OCI-LY7 (cell line): Measurements from ENCODE around the gene PRR33. TPM values are rescaled to one million over a fixed set of nuclear protein-coding genes. Genes with fewer than 3 reads are reported as not detected.

Experiments used
- BruUV-seq: library from RNA; stranded (reverse); fragments of 400-500 nt; replicated peaks from 2 replicates; lab custom pipeline; 2021; lab: Mats Ljungman, UMichigan
- CTCF ChIA-PET: fragments of 300-600 bp; sonication (Branson Sonifier 250); formaldehyde crosslinking; loops from one replicate; lab custom pipeline; 2022; ENCODE audit warnings: antibody characterized with exemption; ENCODE audit not compliant: unreplicated experiment; lab: Charles Lee
- POLR2A ChIA-PET: fragments of 300-600 bp; sonication (Branson Sonifier 250); formaldehyde crosslinking; loops from one replicate; lab custom pipeline; 2022; ENCODE audit warnings: antibody characterized with exemption; lab: Charles Lee
- DNase-seq: peaks from one replicate; pipeline ENCODE4 v3.0.0-alpha.2; 2015; ENCODE audit warnings: low spot score
- H2AFZ ChIP-seq: fragments of 200-600 bp; sonication (generic), shearing (Covaris generic); 2 replicates; pipeline ENCODE4 v1.6.1; 2014; ENCODE audit warnings: mild to moderate bottlenecking, antibody characterized with exemption, low read length, moderate library complexity
- H3K27ac ChIP-seq: fragments of 200-600 bp; sonication (generic); 2 replicates; pipeline ENCODE4 v1.5.1; 2014; ENCODE audit warnings: mixed run types, low read depth, mild to moderate bottlenecking, moderate library complexity, low read length, inconsistent platforms; ENCODE audit not compliant: poor library complexity, severe bottlenecking
- H3K36me3 ChIP-seq: fragments of 200-600 bp; sonication (generic); 2 replicates; pipeline ENCODE4 v1.6.1; 2014; ENCODE audit warnings: mild to moderate bottlenecking, antibody characterized with exemption, low read length, moderate library complexity, mixed read lengths; ENCODE audit not compliant: insufficient read depth
- H3K4me1 ChIP-seq: fragments of 200-600 bp; sonication (generic); 2 replicates; pipeline ENCODE4 v1.5.1; 2014; ENCODE audit warnings: mild to moderate bottlenecking, low read length; ENCODE audit not compliant: insufficient read depth, poor library complexity, severe bottlenecking
- H3K4me2 ChIP-seq: fragments of 200-600 bp; sonication (generic); 2 replicates; pipeline ENCODE4 v1.6.1; 2014; ENCODE audit warnings: mild to moderate bottlenecking, low read length
- H3K4me3 ChIP-seq: fragments of 200-600 bp; sonication (generic); 2 replicates; pipeline ENCODE4 v1.5.1; 2014; ENCODE audit warnings: mild to moderate bottlenecking, low read depth, low read length; ENCODE audit not compliant: poor library complexity, severe bottlenecking
- H3K79me2 ChIP-seq: fragments of 200-600 bp; sonication (generic); 2 replicates; pipeline ENCODE4 v1.6.1; 2016; ENCODE audit warnings: low read depth, mild to moderate bottlenecking, low read length, moderate library complexity, mixed read lengths; ENCODE audit not compliant: insufficient read depth
- H3K9me2 ChIP-seq: fragments of 200-600 bp; sonication (generic); 2 replicates; pipeline ENCODE4 v1.6.1; 2016; ENCODE audit warnings: mild to moderate bottlenecking, low read length, mixed read lengths; ENCODE audit not compliant: insufficient read depth
- H3K9me3 ChIP-seq: fragments of 200-600 bp; sonication (generic); 2 replicates; pipeline ENCODE4 v1.6.1; 2014; ENCODE audit warnings: mild to moderate bottlenecking, mixed run types, low read length, mixed read lengths
- H4K20me1 ChIP-seq: fragments of 200-600 bp; sonication (generic); 2 replicates; pipeline ENCODE4 v1.6.1; 2014; ENCODE audit warnings: mild to moderate bottlenecking, antibody characterized with exemption, low read length, moderate library complexity, mixed read lengths; ENCODE audit not compliant: insufficient read depth
- EZH2phosphoT487 ChIP-seq: fragments of 200-600 bp; sonication (generic); IDR thresholded peaks from 2 replicates; pipeline ENCODE4 v1.6.1; 2018; ENCODE audit warnings: low read depth, borderline replicate concordance, mild to moderate bottlenecking, mixed run types, antibody characterized with exemption, low read length, moderate library complexity, mixed read lengths
- intact Hi-C: fragments of 100-400 bp; cut with micrococcal nuclease; formaldehyde crosslinking; loops from one replicate; pipeline ENCODE4 v1.10.0; 2022; ENCODE audit not compliant: unreplicated experiment
- total RNA-seq, 2 experiments: library from RNA; depleted of rRNA in 1 of 2; stranded (reverse); fragments of >200 nt in 1 of 2; shearing (Covaris generic) in 1 of 2; gene quantifications; 2 replicates each; pipeline ENCODE4 v1.2.3, GENCODE V29; 2014 to 2022
- TF ChIP-seq, protein P1 (sequence below): fragments of 200-600 bp; sonication (generic); conservative IDR thresholded peaks from 2 replicates; pipeline ENCODE4 v1.5.1; 2014; ENCODE audit warnings: mild to moderate bottlenecking, antibody characterized with exemption, low read length, moderate library complexity, mixed read lengths

PRR33 gene
- total RNA-seq, 2 experiments from 2014 or later: not detected

DNA sequence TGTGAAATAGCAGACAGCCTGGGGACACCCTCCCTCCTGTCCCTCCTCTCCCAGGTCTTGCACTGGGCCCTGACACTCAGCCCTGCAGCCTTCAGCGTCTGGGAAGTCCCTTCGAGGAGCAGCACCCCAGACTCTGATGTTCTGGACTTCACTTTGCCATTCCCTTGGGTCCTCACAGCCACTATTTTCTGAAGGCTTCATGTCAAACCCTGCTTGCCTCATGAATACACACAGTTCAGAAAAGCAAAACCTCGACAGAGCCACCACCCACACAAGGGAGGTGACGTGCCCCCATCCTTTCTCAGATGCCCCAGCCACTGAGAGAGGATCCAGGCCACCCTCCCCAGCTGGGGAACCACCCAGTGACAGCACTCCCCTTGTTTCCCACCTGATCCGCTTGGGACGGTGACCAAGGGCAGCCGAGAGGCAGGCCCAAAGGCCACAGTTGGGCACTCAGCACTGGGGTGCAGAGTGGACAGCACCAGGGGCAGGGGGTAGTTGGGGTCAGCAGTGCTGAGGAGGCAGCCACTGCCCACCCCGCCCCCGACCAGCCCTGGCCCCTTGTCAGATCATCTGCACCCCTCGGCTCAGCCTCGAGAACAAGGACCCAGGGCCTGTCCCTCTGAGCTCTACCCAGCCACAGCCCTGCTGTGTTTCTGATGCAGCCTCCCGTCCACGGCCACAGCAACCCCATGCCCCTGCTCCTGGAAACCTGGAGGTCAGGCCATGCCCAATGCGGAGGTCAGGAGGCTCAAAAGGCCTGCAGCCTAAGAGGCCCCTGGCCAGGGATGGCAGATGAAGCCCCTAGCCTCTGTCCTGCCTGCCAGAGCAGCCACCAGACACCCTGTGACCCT lies 24.7 kb upstream of the PRR33 start:
- intact Hi-C loops: loop anchor here (1.0 to 5.0 kb wide), 2 partner anchors 23 to 34 kb away; no protein-coding TSS in a partner anchor
- BruUV-seq: no TSS peak
- POLR2A ChIA-PET: interaction anchor here (0.6 kb wide), 1 partner anchor 9 kb away, joined by 3 read pairs; no protein-coding TSS in a partner anchor

DNA sequence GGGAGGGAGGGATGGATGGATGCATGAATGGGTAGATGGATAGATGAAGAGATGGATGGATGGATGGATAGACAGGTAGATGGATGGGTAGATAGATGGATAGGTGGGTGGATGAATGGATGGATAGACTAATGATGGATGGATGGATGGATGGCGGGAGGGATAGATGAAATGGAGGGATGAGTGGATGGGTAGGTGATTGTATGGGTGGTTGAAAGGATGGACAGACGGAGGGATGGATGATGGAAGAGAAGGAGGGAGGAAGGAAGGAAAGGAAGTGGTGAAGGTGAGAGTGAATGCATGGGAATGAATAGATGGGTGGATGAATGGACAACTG lies 24.1 kb upstream of the PRR33 start:
- Histone ChIP-seq H3K4me3 (no peak overlapping the region), H2AFZ (no peak overlapping the region), H3K4me1 (no peaks in the 10 kb centered on the region), H3K27ac (no peak overlapping the region), H3K4me2 (no peak overlapping the region), H3K9me2 (no peaks in the 10 kb centered on the region), H3K9me3 (no peaks in the 10 kb centered on the region), H3K79me2 (no peaks in the 10 kb centered on the region), H4K20me1 (no peaks in the 10 kb centered on the region), H3K36me3 (no peaks in the 10 kb centered on the region)
- TF ChIP-seq EZH2phosphoT487: no peak
- TF ChIP-seq, protein P1, sequence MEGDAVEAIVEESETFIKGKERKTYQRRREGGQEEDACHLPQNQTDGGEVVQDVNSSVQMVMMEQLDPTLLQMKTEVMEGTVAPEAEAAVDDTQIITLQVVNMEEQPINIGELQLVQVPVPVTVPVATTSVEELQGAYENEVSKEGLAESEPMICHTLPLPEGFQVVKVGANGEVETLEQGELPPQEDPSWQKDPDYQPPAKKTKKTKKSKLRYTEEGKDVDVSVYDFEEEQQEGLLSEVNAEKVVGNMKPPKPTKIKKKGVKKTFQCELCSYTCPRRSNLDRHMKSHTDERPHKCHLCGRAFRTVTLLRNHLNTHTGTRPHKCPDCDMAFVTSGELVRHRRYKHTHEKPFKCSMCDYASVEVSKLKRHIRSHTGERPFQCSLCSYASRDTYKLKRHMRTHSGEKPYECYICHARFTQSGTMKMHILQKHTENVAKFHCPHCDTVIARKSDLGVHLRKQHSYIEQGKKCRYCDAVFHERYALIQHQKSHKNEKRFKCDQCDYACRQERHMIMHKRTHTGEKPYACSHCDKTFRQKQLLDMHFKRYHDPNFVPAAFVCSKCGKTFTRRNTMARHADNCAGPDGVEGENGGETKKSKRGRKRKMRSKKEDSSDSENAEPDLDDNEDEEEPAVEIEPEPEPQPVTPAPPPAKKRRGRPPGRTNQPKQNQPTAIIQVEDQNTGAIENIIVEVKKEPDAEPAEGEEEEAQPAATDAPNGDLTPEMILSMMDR: no peak
- ChIA-PET POLR2A (no interaction called here), CTCF (no interaction called here)
- intact Hi-C loops: loop anchor here (1.0 to 5.0 kb wide), 2 partner anchors 22 to 33 kb away; no protein-coding TSS in a partner anchor
- BruUV-seq: no TSS peak
- no peak for DNase-seq

More for the DNA sequence above, 24.7 kb upstream of the PRR33 start:
- Histone ChIP-seq H3K36me3 (no peaks in the 10 kb centered on the region), H3K79me2 (no peaks in the 10 kb centered on the region), H3K9me3 (no peaks in the 10 kb centered on the region), H3K4me3 (no peak overlapping the region), H4K20me1 (no peaks in the 10 kb centered on the region), H3K4me2 (no peak overlapping the region), H3K4me1 (no peaks in the 10 kb centered on the region), H3K9me2 (no peaks in the 10 kb centered on the region), H2AFZ (no peak overlapping the region), H3K27ac (no peak overlapping the region)
- no peak for DNase-seq
- CTCF ChIA-PET: no interaction called here
- TF ChIP-seq, protein P1: no peak
- no peak for TF ChIP-seq EZH2phosphoT487
